ENCODE measurements around the gene GADD45A. TPM values are rescaled to one million over a fixed set of nuclear protein-coding genes. Genes with fewer than 3 reads are reported as not detected.

GADD45A gene
- total RNA-seq, 1 donor from 2014 or later = 10.9 TPM

DNA sequence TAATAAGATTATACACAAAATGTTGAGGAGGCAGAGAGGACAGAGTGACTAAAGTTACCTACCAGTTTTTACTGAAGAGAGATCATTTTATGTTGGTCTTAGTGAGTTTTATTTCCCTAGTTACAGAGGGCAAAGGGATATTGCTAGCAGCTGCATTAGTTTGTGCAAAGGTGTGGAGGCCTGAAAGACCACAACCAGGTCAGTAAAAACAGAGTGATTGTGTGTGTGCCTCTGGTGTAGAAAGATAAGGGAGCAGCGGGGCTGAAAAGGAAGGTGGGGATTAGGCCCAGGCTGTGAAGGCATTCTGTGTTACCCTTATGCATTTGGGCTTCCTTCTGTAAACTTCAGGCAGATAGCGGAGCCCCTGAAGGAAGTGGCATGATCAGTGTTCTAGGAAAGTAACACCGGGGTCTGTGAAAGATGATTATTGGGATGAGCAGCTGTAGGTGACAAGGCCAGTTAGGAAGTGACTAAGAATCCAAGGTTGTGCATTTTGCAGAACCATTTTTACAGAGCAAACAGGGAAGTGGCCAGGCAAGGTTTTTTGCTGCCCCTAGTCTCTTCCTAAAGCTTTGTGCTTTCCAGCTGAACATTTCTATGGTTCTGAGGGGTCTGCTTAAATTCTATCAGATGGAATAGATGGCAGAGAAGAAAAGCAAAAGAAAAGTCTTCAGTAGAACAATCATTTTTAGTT is 3.7 kb downstream of the GADD45A start:
- DNase-seq (ENCODE audit: low read depth in 2 of 2) = peak in 1 of 2 donors; percentile 44

DNA sequence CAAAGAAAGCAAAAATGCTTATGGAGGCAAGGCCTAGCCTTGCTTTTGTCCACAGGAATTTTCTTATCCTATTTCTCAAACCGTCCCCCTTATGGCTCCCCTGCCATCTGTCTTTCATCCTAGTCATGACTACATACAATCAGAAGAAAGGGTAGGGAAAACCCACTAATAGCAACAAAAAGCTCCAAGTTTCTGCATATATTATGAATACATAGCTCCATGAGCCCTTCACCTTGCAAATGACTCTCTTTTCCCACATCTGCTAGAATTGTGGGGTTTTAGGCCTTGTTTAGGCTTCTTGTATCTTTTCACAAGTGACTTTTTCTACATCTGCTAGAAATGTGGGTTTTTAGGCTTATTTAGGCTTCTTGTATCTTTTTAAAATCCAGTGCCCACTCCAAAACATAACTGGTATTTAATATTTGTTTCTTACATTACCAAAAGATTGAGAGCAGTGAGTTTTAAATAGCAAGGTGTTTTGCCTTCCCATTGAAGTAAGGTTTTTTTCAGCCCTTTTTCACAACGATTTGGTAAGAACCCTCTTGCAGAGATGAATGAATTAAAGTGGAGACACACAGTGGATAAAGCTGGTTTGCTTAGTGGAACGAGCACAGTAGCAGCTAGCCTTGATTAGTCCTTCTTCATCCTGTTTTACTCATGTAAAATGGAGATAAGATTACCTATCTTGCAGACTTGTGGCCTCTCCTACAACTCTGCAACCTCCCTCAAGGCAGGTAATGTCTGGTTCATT is 4.4 kb downstream of the GADD45A start:
- DNase-seq (ENCODE audit: low read depth in 2 of 2) = peak in 1 of 2 donors; percentile 80

DNA sequence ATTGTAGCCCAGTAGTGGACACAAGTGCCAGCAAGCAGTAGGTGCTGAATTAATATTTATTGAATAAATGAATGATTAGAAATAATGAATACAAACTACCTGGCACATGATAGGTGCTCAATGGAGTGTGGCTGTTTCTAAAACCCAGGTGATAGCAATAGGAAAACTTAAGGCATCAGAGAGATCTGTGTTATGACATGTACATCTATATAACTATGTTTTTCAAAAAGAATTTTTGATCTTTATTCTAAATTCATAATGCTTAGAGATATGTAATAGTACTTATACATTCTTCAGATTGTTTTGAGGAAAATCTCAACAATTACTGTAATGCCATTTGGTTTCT is 5.0 kb downstream of the GADD45A start:
- no peak for DNase-seq (ENCODE audit: low read depth in 2 of 2)

DNA sequence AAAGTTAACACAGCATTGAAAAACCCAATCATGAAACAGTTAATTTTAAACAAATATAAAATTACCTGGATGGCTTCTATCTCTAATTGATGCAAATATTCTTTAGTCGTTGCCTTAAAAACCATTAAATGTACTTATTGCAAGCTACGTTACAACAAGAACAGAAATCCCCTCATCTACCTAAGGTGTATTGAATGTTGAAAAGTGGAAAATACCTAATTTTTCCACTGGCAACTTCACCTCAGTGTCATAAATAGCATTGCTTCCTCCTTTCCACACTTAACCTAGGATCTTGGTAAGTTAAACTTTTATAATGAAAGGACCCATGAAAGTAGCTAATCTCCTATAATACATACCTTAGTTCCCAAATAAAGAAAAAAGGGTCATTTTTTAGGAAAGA is 5.4 kb downstream of the GADD45A start:
- DNase-seq (ENCODE audit: low read depth in 2 of 2) = no peak

DNA sequence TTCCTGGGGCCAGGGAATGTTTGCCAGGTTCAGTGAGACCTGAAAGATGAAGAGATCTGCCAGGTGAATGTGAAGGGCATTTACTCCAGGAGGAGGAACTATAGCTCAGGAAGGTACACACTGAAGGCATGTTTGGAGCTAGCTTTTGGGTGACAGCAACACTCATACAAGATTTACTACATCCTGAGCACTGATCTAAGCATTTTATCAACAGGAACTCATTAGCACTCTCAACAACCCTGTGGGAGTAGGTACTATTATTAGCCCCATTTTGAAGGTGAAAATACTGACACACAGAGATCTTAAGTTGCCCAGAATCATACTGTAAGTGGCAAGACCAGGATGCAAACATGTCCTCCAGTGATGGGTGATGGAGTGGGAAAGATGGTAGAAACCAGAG is 6.7 kb downstream of the GADD45A start:
- no peak for DNase-seq (ENCODE audit: low read depth in 2 of 2)

DNA sequence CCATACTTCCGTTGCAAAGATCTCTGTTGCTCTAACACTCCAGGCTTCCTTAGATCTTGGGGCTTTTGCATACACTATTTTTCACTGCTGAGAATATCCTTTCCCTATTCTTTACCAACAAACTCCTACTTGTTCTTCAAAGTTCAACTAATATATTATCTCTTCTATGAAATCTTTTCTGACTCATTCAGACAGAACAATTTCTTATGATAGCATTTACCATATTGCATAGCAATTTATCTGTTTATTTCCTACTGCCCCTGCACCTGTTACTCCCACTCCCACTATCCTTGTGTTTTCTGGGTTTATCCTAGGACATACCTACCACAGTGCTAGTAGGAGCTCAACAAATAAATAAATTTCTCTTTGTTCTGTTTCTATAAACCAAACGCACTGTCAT is 11.0 kb downstream of the GADD45A start:
- DNase-seq (ENCODE audit: low read depth in 2 of 2) = no peak

DNA sequence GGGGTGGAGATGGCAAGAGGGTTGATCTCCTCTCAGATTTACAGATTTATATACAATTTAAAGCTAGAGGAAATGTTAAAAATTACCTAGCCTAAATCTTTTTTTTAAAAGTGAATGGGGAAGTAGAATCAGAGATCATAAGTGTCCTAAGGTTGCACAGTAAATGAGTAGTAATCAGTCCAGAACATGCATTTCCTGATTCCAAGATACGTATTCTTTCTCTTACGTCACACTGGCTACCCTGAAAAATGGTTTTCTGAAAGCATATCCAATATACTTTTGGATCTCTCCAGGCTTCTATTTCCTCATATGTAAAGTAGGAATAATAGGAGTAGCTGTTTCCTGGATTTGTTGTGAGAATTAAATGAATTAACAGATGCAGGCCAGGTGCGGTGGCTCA is 11.7 kb downstream of the GADD45A start:
- DNase-seq (ENCODE audit: low read depth in 2 of 2) = peak in 1 of 2 donors; percentile 32

DNA sequence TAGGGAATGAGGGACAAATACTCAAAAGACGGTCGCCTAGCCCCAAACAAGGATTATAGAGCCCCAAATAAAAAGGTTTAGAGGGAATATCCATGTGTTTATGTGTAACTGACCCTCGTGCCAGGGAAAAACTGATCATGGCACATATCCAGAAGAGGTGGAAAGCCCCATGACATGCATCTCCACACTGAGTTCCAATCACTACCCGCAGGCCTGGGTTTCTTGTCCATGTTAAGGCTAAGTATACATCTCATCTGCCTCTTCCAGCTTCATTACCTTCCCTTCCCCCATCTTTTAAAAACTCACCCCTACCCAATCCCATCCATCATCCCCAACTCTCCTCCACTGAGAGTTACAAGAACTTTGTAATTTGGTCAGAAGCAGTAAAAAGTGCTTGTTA is 15.2 kb downstream of the GADD45A start:
- DNase-seq (ENCODE audit: low read depth in 2 of 2) = peak in 1 of 2 donors; percentile 62

DNA sequence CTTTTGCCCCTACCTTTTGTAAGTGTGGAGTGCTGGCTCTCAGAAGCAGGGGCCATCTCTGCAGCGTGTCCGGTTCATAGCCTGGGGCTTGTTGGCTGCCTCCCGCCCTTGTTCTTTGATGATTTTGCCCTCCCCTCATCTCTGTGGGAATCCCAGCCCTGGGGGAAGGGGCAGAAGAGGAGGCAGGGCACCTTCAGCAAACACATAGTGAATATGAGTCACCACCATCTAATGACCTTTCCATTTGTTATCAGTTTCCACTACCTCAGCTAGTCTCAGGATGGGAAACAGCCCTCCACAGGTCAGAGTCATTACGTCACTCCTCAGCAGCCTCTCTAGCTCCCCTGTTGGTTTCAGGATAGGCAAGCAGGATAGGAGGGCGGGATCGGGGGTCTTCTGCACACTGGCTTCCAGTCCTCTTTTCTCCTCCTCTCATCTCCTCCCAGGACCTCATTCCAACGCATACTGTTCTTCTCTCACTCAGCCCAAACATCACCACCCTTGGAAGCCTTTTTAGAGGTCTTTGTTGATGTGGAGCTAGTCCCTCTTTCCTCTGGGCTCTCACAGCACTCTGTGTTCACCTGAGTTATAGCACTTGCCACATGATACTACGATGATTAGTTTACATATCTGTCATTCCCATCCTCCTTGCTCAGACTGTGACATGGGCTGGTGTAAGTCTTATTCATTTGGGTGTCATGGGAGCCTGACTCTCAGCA is 15.8 kb downstream of the GADD45A start:
- peak; percentile 72 to 98 for DNase-seq (ENCODE audit: low read depth in 2 of 2)

DNA sequence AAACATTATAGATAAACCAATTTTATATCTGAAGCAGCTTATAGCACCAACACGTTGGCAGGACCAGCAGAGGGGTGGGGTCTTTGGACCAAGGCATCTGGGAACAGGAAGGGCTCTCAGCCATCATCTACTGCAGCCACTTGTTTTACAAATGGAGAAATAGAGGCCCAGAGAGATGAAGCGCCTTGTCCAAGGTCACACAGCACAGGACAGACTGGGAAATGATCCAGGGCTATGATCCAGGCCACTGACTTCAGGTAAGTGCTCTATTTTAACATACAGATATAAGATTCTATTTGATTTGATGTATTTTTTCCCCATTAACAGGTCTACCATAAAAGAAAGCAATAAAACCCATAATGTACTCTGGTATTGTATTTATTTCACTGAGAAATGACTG is 16.9 kb downstream of the GADD45A start:
- no peak for DNase-seq (ENCODE audit: low read depth in 2 of 2)

DNA sequence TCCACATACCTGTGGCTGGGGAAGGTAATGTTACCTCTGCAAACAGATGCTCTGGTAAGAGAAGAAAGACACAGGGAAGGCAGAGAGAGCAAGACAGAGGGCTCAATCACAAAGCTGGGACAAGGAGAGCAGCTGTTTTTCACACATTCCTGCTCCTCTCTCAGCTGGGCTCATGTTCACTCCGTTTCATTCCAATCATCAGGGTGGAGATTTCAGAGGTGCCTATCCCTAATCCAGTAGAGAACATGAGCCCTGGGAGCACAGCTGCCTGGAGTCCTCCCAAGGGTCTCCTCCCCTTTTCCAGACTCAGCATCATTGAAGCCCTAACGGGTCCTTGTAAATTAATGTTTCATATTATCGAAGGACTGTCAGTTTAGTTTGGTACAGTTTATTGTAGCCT is 19.4 kb downstream of the GADD45A start:
- DNase-seq (ENCODE audit: low read depth in 2 of 2) = no peak

DNA sequence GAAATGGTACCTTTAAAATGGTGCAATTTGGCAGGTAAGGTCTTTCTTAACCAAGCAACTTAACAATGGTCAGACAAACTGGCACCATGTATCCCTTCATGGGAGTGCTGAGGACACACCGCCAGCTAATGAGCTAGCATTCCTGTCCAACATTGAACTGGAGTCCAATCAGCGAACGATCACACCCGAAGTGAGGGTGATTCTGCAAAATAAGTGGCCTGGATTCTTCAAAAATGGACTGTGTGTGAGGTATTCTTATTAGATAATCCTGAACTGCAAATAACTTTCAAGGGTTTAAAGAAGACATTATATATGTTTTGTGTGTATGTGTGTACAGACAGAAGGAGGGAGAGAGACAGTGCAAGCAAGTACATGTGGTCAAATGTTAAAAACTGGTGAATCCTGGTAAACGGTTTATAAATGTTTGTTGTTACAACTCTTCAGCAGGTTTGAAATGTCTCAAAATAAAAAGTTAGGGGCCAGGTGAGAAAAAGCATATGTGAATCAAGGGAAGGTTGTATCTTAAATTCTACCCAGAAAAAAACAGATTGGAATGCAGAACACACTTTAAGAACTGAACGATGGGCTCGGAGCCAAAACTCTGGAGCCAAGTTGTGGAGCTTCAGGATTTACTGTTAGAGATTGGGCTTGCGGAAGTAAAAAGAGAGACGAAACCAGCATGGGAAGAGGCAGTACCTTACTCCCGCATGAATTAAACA is 20.9 kb downstream of the GADD45A start:
- no peak for DNase-seq (ENCODE audit: low read depth in 2 of 2)

DNA sequence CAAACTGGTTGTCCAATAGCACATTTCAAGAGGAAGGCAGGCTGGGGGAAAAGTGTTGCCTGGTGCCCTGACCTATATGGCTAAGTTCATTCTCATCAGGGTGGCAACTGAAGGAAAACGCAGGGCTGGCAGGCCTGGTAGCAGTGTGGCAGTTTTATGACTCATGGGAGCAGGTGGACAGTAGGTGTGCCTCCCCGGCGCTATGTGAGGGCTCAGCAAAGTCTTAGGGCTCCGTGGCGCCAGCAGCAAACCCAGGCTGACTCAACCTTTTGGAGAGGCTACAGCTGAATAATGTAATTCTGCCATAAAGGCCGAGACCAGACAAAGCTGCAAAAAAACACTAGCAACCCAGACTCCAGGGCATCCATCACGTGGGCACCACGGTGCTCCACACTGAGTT is 23.6 kb downstream of the GADD45A start:
- DNase-seq (ENCODE audit: low read depth in 2 of 2) = no peak

DNA sequence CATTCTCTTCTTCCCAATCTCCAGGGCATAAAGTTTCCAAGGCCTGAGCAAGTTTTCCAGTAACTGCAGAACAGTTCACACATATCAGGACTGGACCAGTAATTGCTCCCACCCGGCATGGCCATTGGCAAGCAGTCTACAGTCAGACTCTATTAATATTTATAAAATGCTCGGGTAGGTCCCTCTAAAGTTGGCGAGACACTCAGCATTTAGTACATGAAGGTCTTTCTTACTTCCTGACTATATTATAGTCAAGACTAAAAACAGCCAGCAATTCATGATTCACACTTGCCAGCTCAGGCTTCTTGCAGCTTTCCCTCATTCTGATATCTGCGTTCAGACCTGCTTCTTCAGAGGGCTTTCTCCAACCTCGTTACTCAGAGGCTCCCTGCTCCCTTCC is 25.4 kb downstream of the GADD45A start:
- DNase-seq (ENCODE audit: low read depth in 2 of 2) = peak in 1 of 2 donors; percentile 85

DNA sequence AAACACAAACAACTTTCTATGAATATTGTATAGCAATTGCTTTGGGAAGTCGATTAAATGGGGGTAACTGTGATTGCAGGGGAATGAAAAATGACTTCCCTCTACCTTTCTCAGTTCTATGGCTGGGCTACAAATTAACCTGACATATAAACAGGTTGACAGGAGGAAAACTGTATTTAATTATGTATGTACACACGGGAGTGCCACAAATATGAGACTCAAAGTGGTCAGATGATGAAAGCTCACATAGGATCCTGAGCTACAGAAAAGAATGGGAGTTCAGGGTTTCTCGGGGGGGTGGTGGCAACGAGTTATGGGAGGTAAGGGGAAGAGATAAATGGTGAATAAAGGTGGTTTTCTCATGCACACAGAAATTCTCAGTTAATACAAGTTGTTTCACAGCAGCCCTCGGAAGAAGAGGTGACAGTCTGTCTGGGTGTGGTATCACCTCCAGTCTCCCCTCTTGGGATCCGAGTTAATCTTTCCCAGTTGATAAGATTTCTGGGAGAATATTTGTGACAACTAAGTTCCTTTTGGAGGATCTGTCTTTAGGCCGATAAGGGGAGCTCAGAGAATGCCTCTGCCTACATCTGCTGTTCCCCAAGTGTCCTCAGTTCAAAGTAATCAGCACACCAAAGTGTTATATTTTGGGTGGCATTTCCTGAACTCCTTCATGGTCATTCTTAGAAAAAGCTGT is 26.3 kb downstream of the GADD45A start:
- no peak for DNase-seq (ENCODE audit: low read depth in 2 of 2)

DNA sequence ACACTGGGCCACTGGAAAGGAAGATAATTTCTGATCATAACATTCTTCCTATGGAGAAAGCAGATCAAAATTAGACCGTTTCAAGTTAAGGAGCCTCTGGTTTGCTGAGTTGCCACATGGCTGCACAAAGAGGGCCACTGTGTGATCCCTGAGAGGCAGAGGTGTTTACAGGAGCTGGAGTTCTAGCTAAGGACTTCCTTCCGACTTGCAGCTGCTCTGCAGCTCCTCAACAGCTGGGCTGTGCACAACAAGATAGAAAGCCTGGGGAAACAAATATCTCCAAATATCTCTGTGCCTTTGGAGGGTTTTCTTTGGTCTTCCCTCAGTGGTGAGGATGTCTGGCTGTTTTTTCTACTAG is 26.8 kb downstream of the GADD45A start:
- DNase-seq (ENCODE audit: low read depth in 2 of 2) = peak in 1 of 2 donors; percentile 54

DNA sequence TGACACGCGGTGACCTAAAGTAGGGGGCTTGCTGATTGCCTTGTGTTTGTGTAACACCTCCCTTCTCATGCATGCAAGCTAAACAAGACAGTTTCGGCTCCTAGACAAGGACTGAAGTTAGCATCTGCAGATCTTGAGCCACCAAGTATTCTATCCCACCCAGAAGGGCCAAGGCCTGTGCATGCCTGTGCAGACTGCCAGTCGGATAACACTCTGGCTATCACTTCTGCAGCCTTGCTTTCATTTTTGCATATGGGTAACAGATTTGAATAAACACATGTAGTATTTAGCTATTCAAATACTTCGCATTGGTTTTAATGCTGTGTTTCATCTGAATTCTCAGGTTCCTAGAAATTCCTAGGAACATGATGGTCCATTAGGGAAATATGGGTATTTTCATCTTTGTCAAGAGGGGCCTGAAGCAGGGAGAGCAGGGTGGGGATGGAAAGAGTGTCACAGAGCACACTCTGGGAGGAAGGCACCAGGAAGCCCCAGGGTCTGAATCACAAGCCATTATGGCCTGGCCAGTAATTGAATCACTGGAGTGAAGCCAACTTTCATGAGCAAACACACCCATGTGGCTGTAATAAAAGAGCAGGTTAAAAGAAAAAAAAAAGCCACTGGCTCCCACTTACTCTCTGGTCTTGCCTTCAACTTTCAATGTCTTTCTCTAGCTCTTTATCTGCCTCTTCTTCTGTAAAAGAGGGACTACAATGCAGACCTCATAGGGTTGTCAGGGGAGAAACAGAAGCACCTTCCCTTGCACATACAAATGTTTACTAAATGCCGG is 28.3 kb downstream of the GADD45A start:
- peak; percentile 92 to 95 for DNase-seq (ENCODE audit: low read depth in 2 of 2)

DNA sequence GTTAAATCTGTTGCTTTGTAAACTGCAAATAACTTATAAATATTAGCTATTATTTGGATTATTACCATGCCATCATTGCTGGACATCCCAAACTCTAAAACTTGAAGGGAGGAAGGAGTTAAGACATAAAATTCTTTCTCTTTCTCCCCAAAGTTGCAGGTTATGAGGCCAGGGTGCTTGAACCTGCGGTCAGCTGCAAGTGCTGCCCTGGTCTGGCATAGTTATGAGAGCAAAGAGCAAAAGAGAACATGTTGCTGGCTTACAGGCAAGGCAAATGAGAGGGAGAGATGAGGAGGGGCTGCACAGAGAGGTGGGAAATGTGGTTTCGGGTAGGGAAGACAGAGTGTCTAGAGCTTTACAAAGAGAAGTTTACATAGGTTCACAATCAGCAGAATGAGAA is 30.8 kb downstream of the GADD45A start:
- no peak for DNase-seq (ENCODE audit: low read depth in 2 of 2)

DNA sequence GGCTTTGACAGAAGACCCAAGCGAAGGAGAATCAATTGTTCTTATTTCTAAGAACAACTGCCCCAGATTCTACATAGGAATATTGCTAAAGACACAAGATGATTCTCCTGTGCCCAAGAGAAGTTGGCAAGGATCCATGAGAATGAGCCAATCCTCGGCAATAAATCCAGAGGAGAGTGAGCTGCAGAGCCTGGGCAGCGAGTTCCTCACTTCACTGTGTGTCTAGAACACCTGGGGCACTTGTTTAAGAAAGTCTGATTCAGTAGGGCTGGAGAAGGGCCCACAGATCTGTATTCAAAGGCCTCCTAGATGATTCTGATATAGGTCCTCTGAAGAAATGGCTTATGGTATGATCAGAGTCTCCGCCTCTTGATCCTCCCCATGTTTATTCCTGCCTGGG is 31.8 kb downstream of the GADD45A start:
- no peak for DNase-seq (ENCODE audit: low read depth in 2 of 2)

DNA sequence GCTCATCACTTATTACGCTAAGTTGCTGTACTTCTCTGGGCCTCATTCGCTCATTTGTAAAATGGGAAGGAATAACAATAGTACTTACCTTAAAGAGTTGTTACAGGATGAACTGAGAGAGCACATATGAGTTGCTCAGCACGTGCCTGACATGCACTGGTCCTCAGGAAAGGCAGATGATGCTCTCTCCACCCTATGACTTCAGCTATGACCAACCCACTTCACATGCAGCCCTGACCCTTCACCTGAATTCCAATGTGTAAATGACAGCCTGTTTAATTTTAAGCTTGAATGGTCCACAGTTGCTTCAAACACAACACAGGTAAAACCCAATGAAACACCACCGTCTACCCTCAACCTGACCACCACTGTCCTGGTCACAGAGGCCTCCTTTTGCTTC is 32.9 kb downstream of the GADD45A start:
- DNase-seq (ENCODE audit: low read depth in 2 of 2) = peak; percentile 43 to 63
